CD4-positive, alpha-beta T cell (primary cell): Measurements from ENCODE around the gene HOXD11. TPM values are rescaled to one million over a fixed set of nuclear protein-coding genes. Genes with fewer than 3 reads are reported as not detected.

Experiments
- ATAC-seq: fragments of 200-7000 bp; cut with Tn5 transposase; one replicate; pipeline ENCODE4 v1.10.0; 2022; ENCODE audit warnings: mild to moderate bottlenecking; ENCODE audit not compliant: poor library complexity
- CTCF ChIA-PET: fragments of 350-600 bp; sonication (Branson Sonifier 250); formaldehyde crosslinking; loops from one replicate; lab custom pipeline; 2021; ENCODE audit warnings: antibody characterized with exemption, inconsistent platforms; lab: Charles Lee
- POLR2A ChIA-PET: fragments of 350-600 bp; sonication (Branson Sonifier 250); formaldehyde crosslinking; loops from one replicate; lab custom pipeline; 2021; ENCODE audit warnings: antibody characterized with exemption, inconsistent platforms; lab: Charles Lee
- DNase-seq, 14 experiments: peaks; one replicate each; pipeline ENCODE4 v3.0.0-alpha.2; 2013 to 2020; ENCODE audit warnings: mixed read lengths in 2 of 14
- H3K27ac ChIP-seq, 2 donors: one replicate each; pipeline versions ENCODE4 v1.5.1 to v1.7.0; 2013; ENCODE audit warnings: low read length in 2 of 2, low read depth in 1 of 2, mild to moderate bottlenecking in 1 of 2
- H3K27me3 ChIP-seq, 2 experiments: 1 replicate in 1 of 2; 2 replicates in 1 of 2; pipeline versions ENCODE4 v1.6.1 to v1.7.0; 2013; ENCODE audit warnings: low read length in 2 of 2, control low read depth in 1 of 2, mild to moderate bottlenecking in 1 of 2, moderate library complexity in 1 of 2; ENCODE audit not compliant: insufficient read depth in 2 of 2, control insufficient read depth in 1 of 2
- H3K36me3 ChIP-seq: one replicate; pipeline ENCODE4 v1.6.1; 2013; ENCODE audit warnings: low read length, control low read depth; ENCODE audit not compliant: insufficient read depth
- H3K4me1 ChIP-seq: one replicate; pipeline ENCODE4 v1.6.1; 2013; ENCODE audit warnings: low read length, control low read depth; ENCODE audit not compliant: insufficient read depth
- H3K4me3 ChIP-seq: one replicate; pipeline ENCODE4 v1.5.1; 2013; ENCODE audit warnings: mild to moderate bottlenecking, low read length, moderate library complexity
- H3K9me3 ChIP-seq, 2 experiments: 1 replicate in 1 of 2; 2 replicates in 1 of 2; pipeline versions ENCODE4 v1.6.1 to v1.7.0; 2013; ENCODE audit warnings: low read length in 2 of 2, mild to moderate bottlenecking in 2 of 2, control low read depth in 1 of 2, moderate library complexity in 1 of 2; ENCODE audit not compliant: control insufficient read depth in 1 of 2, insufficient read depth in 1 of 2
- H3K27ac Mint-ChIP-seq: one replicate; pipeline ENCODE4 v1.8.0; 2020; ENCODE audit warnings: mixed read lengths
- H3K27me3 Mint-ChIP-seq: one replicate; pipeline ENCODE4 v1.8.0; 2021; ENCODE audit warnings: mixed read lengths
- H3K36me3 Mint-ChIP-seq: one replicate; pipeline ENCODE4 v1.8.0; 2021; ENCODE audit warnings: low read depth, mixed read lengths
- H3K4me1 Mint-ChIP-seq: one replicate; pipeline ENCODE4 v1.8.0; 2021; ENCODE audit warnings: low read depth, mixed read lengths
- H3K4me3 Mint-ChIP-seq: one replicate; pipeline ENCODE4 v1.8.0; 2020; ENCODE audit warnings: mild to moderate bottlenecking, mixed read lengths
- H3K9me3 Mint-ChIP-seq: one replicate; pipeline ENCODE4 v1.8.0; 2020; ENCODE audit warnings: mixed read lengths
- CTCF ChIP-seq: fragments of 200-600 bp; IDR thresholded peaks from one replicate; pipeline ENCODE4 v1.8.0; 2022; ENCODE audit warnings: antibody characterized with exemption, mild to moderate bottlenecking
- intact Hi-C, 2 experiments: fragments of 100-400 bp; cut with DNase I in 1 of 2; cut with micrococcal nuclease in 1 of 2; formaldehyde crosslinking; loops; one replicate each; pipeline versions ENCODE4 v1.15.1 to v1.9.0; 2023 to 2025; cut with DNase I, micrococcal nuclease
- total RNA-seq, 174 experiments: library from RNA in 2 of 174; stranded (reverse) in 2 of 174; gene quantifications; one replicate each; pipeline ENCODE4 v1.2.3 and lab custom pipeline; 2021 to 2026

Gene HOXD11
- total RNA-seq, 2 experiments from 2014 or later: not detected

- peak overlapping the region; percentile 72 for H3K4me3 Mint-ChIP-seq
- H3K4me3 ChIP-seq: no peak overlapping the region
- peak; percentile 24 for TF ChIP-seq CTCF
- ChIA-PET POLR2A (interaction anchor here (1.5 kb wide), 1 partner anchor 9 kb away, joined by 4 read pairs; no protein-coding TSS in a partner anchor), CTCF (no interaction called here)
- peaks cover 90 to 93% of the 10 kb centered on the region in 2 experiments for H3K27me3 ChIP-seq
- peaks cover 31% of the 10 kb centered on the region for H3K4me1 ChIP-seq
- H3K27ac Mint-ChIP-seq: peak overlapping the region; percentile 47
- intact Hi-C loops: loop anchor here in 1 of 2 experiments (5.0 to 10.0 kb wide), 2 partner anchors 44 to 1753 kb away; partner anchors contain the start of gene SP9
- H3K9me3 ChIP-seq: peaks cover 24 to 67% of the 10 kb centered on the region in 2 experiments
- H3K27me3 Mint-ChIP-seq: peaks cover 93% of the 10 kb centered on the region
- DNase-seq: peak in 5 of 14 experiments; percentile 23 to 56 (median 34)
- H3K9me3 Mint-ChIP-seq: peaks cover 10% of the 10 kb centered on the region
- no peaks in the 10 kb centered on the region for H3K36me3 ChIP-seq
- H3K36me3 Mint-ChIP-seq: peaks cover 30% of the 10 kb centered on the region
- no peak for ATAC-seq
- no peak overlapping the region for H3K27ac ChIP-seq
- peaks cover 36% of the 10 kb centered on the region for H3K4me1 Mint-ChIP-seq
Measured at GRCh38 chr2:176088048-176088936, 18.8 kb upstream of the HOXD11 start.

- peaks cover 32% of the 10 kb centered on the region for H3K4me1 ChIP-seq
- no peak overlapping the region for H3K27ac ChIP-seq
- peaks cover 7% of the 10 kb centered on the region for H3K9me3 Mint-ChIP-seq
- peaks cover 89 to 93% of the 10 kb centered on the region in 2 experiments for H3K27me3 ChIP-seq
- no peaks in the 10 kb centered on the region for H3K36me3 ChIP-seq
- peaks cover 37% of the 10 kb centered on the region for H3K4me1 Mint-ChIP-seq
- peaks cover 22% of the 10 kb centered on the region for H3K36me3 Mint-ChIP-seq
- DNase-seq (no peak), ATAC-seq (no peak)
- H3K4me3 ChIP-seq: no peak overlapping the region
- H3K27ac Mint-ChIP-seq: no peak overlapping the region
- intact Hi-C loops: loop anchor here in 1 of 2 experiments (5.0 to 10.0 kb wide), 2 partner anchors 43 to 1754 kb away; partner anchors contain the start of gene SP9
- TF ChIP-seq CTCF: no peak
- H3K9me3 ChIP-seq: peaks cover 15 to 61% of the 10 kb centered on the region in 2 experiments
- H3K27me3 Mint-ChIP-seq: peaks cover 93% of the 10 kb centered on the region
- ChIA-PET POLR2A (interaction anchor here (1.5 kb wide), 1 partner anchor 9 kb away, joined by 4 read pairs; no protein-coding TSS in a partner anchor), CTCF (no interaction called here)
- H3K4me3 Mint-ChIP-seq: no peak overlapping the region
Measured at GRCh38 chr2:176088937-176089842, 17.9 kb upstream of the HOXD11 start.

- H3K9me3 Mint-ChIP-seq: peaks cover 7% of the 10 kb centered on the region
- ChIA-PET POLR2A (no interaction called here), CTCF (no interaction called here)
- intact Hi-C loops: loop anchor here (5.0 to 10.0 kb wide), 4 partner anchors 42 to 1755 kb away; partner anchors contain the start of gene SP9 (in 1 of the 2)
- H3K36me3 ChIP-seq: no peaks in the 10 kb centered on the region
- H3K9me3 ChIP-seq: peaks cover 9 to 54% of the 10 kb centered on the region in 2 experiments
- DNase-seq: no peak
- no peak overlapping the region for H3K4me3 Mint-ChIP-seq
- no peak overlapping the region for H3K4me3 ChIP-seq
- H3K36me3 Mint-ChIP-seq: peaks cover 16% of the 10 kb centered on the region
- no peak overlapping the region for H3K27ac ChIP-seq
- peaks cover 37% of the 10 kb centered on the region for H3K4me1 Mint-ChIP-seq
- ATAC-seq: no peak
- H3K27me3 ChIP-seq: peaks cover 89 to 93% of the 10 kb centered on the region in 2 experiments
- H3K27ac Mint-ChIP-seq: no peak overlapping the region
- peaks cover 32% of the 10 kb centered on the region for H3K4me1 ChIP-seq
- peaks cover 93% of the 10 kb centered on the region for H3K27me3 Mint-ChIP-seq
- no peak for TF ChIP-seq CTCF
Measured at GRCh38 chr2:176089843-176090395, 17.2 kb upstream of the HOXD11 start.
